K562 (cell line): ENCODE data around the gene TCAF1. TPM values are rescaled to one million over a fixed set of nuclear protein-coding genes. Genes with fewer than 3 reads are reported as not detected.

Experiments
- ATAC-seq: fragments of 200-7000 bp; cut with Tn5 transposase; 3 replicates; pipeline ENCODE4 v1.9.1; 2020; ENCODE audit warnings: moderate library complexity
- BruUV-seq: library from RNA; stranded (reverse); fragments of 400-500 nt; replicated peaks from 2 replicates; lab custom pipeline; 2021; lab: Mats Ljungman, UMichigan
- CTCF ChIA-PET: fragments of 300-600 bp; formaldehyde crosslinking; extraction: SDS; loops from one replicate; lab custom pipeline; 2021; ENCODE audit warnings: low intra/inter-chr PET ratio; lab: Yijun Ruan, JAX
- POLR2A ChIA-PET: fragments of 300-600, 350-650 bp; sonication (Branson Sonifier 250); formaldehyde crosslinking; extraction: SDS; loops from one replicate; lab custom pipeline; 2021; ENCODE audit warnings: antibody characterized with exemption, inconsistent platforms; lab: Yijun Ruan, JAX
- DNase-seq, 4 experiments: peaks; one replicate each; pipeline versions ENCODE4 v3.0.0 to v3.0.0-alpha.2; 2011 to 2018; ENCODE audit warnings: low spot score in 3 of 4, mixed read lengths in 3 of 4; ENCODE audit errors: extremely low read depth in 1 of 4
- FAIRE-seq: peaks from 2 replicates; lab custom pipeline; 2011; peaks lifted over from hg19 to GRCh38; lab: Jason Lieb, UNC
- H2AFZ ChIP-seq: 2 replicates; pipeline ENCODE4 v1.6.0; 2011; ENCODE audit warnings: low read depth, low read length, control low read depth, inconsistent platforms
- H3K27ac ChIP-seq: fragments of 200-600 bp; 3 replicates; pipeline ENCODE4 v1.8.0; 2011; ENCODE audit warnings: low read depth, mild to moderate bottlenecking, control low read depth, inconsistent platforms, low read length, moderate library complexity, mixed read lengths; ENCODE audit errors: extremely low read depth
- H3K27me3 ChIP-seq, 2 experiments: fragments of 300-600 bp in 1 of 2; 2 replicates in 1 of 2; 3 replicates in 1 of 2; pipeline versions ENCODE4 v1.6.0 to v1.8.0; 2011; ENCODE audit warnings: inconsistent platforms in 2 of 2, low read length in 2 of 2, mild to moderate bottlenecking in 1 of 2, mixed read lengths in 1 of 2, moderate library complexity in 1 of 2; ENCODE audit not compliant: control insufficient read depth in 2 of 2, insufficient read depth in 2 of 2
- H3K36me3 ChIP-seq: fragments of 300-600 bp; 3 replicates; pipeline ENCODE4 v1.8.0; 2011; ENCODE audit warnings: mild to moderate bottlenecking, low read length, inconsistent platforms; ENCODE audit not compliant: control insufficient read depth, insufficient read depth
- H3K4me1 ChIP-seq, 2 experiments: fragments of 200-600 bp in 1 of 2; replicated peaks in 1 of 2; 2 replicates in 1 of 2; 3 replicates in 1 of 2; pipeline versions ENCODE4 v1.5.1 to v1.8.0; 2011; ENCODE audit warnings: inconsistent platforms in 2 of 2, low read length in 2 of 2, mild to moderate bottlenecking in 1 of 2, mixed read lengths in 1 of 2, moderate library complexity in 1 of 2; ENCODE audit not compliant: control insufficient read depth in 2 of 2, insufficient read depth in 2 of 2
- H3K4me2 ChIP-seq: 2 replicates; pipeline ENCODE4 v1.6.1; 2011; ENCODE audit warnings: low read length, control low read depth, inconsistent platforms, mixed read lengths; ENCODE audit not compliant: insufficient read depth
- H3K4me3 ChIP-seq: fragments of 200-600 bp; sonication (generic), shearing (Covaris generic); 2 replicates; pipeline ENCODE4 v1.5.1; 2016; ENCODE audit warnings: control low read depth, inconsistent platforms
- H3K79me2 ChIP-seq: fragments of 200-600 bp; 3 replicates; pipeline ENCODE4 v1.8.0; 2011; ENCODE audit warnings: low read length, inconsistent platforms; ENCODE audit not compliant: control insufficient read depth, insufficient read depth
- H3K9ac ChIP-seq, 2 experiments: 2 replicates each; pipeline versions ENCODE4 v1.6.0 to v1.6.1; 2011; ENCODE audit warnings: low read depth in 2 of 2, low read length in 2 of 2, control low read depth in 1 of 2, inconsistent platforms in 1 of 2, mild to moderate bottlenecking in 1 of 2, mixed read lengths in 1 of 2; ENCODE audit not compliant: insufficient read depth in 1 of 2
- H3K9me1 ChIP-seq: one replicate; pipeline ENCODE4 v1.6.0; 2011; ENCODE audit warnings: inconsistent platforms, mild to moderate bottlenecking, low read length, moderate library complexity; ENCODE audit not compliant: control insufficient read depth, insufficient read depth
- H3K9me3 ChIP-seq: replicated peaks from 2 replicates; pipeline ENCODE4 v1.5.1; 2011; ENCODE audit warnings: low read depth, low read length, inconsistent platforms; ENCODE audit not compliant: control insufficient read depth, insufficient read depth
- H4K20me1 ChIP-seq: replicated peaks from 2 replicates; pipeline ENCODE4 v1.6.1; 2011; ENCODE audit warnings: low read length, inconsistent platforms, mixed read lengths; ENCODE audit not compliant: control insufficient read depth, insufficient read depth
- BCL6 ChIP-seq: fragments of 250-450 bp; sonication (Bioruptor Pico); IDR thresholded peaks from 2 replicates; pipeline ENCODE4 v1.4.0; 2020
- BHLHE40 ChIP-seq: IDR thresholded peaks from 2 replicates; pipeline ENCODE4 v1.6.1; 2011; ENCODE audit warnings: low read length, improper control_type of control experiment
- HINFP ChIP-seq: fragments of 450-650 bp; conservative IDR thresholded peaks from 2 replicates; pipeline ENCODE4 v1.6.1; 2016; ENCODE audit warnings: missing genetic modification characterization, low read depth, mild to moderate bottlenecking, control low read depth, missing compliant biosample characterization
- JUN ChIP-seq, 2 experiments: sonication (generic) in 1 of 2; formaldehyde crosslinking in 1 of 2; IDR thresholded peaks; 2 replicates each; pipeline versions ENCODE4 v1.6.1 to v1.8.0; 2012 to 2022; ENCODE audit warnings: borderline replicate concordance in 2 of 2, mild to moderate bottlenecking in 2 of 2, improper control_type of control experiment in 1 of 2, low read depth in 1 of 2, low read length in 1 of 2, missing genetic modification reagents in 1 of 2
- KLF16 ChIP-seq: IDR thresholded peaks from 2 replicates; pipeline ENCODE4 v1.6.1; 2016; ENCODE audit warnings: antibody characterized with exemption
- MCM2 ChIP-seq: fragments of 450-650 bp; IDR thresholded peaks from 2 replicates; pipeline ENCODE4 v1.6.1; 2017; ENCODE audit warnings: low read depth, mild to moderate bottlenecking
- NFE2 ChIP-seq: IDR thresholded peaks from 2 replicates; pipeline ENCODE4 v1.6.1; 2014; ENCODE audit warnings: antibody characterized with exemption, low read depth
- NFRKB ChIP-seq: fragments of 450-650 bp; IDR thresholded peaks from 2 replicates; pipeline ENCODE4 v1.6.1; 2016; ENCODE audit warnings: low read depth
- PML ChIP-seq: IDR thresholded peaks from 2 replicates; pipeline ENCODE4 v1.6.1; 2012; ENCODE audit warnings: low read length, inconsistent platforms
- THAP12 ChIP-seq: fragments of 250-450 bp; sonication (Bioruptor Pico); IDR thresholded peaks from 2 replicates; pipeline ENCODE4 v1.9.0; 2021; ENCODE audit warnings: mild to moderate bottlenecking, inconsistent platforms
- THAP7 ChIP-seq: fragments of 250-450 bp; sonication (Bioruptor Pico); IDR thresholded peaks from 2 replicates; pipeline ENCODE4 v1.5.0; 2021
- ZBTB9 ChIP-seq: fragments of 450-650 bp; formaldehyde crosslinking; IDR thresholded peaks from 2 replicates; pipeline ENCODE4 v1.4.0; 2020; ENCODE audit warnings: mild to moderate bottlenecking, moderate library complexity
- ZC3H8 ChIP-seq: fragments of 450-650 bp; IDR thresholded peaks from 2 replicates; pipeline ENCODE4 v1.6.1; 2017
- ZNF124 ChIP-seq: sonication (generic); formaldehyde crosslinking; IDR thresholded peaks from 2 replicates; pipeline ENCODE4 v1.8.1; 2022; ENCODE audit warnings: missing genetic modification reagents
- ZNF655 ChIP-seq: fragments of 250-450 bp; sonication (Bioruptor Pico); IDR thresholded peaks from 2 replicates; pipeline ENCODE4 v1.5.0; 2021
- ZNF766 ChIP-seq: fragments of 200-800 bp; sonication (Bioruptor generic); conservative IDR thresholded peaks from 2 replicates; pipeline ENCODE4 v1.6.1; 2016; ENCODE audit warnings: missing genetic modification characterization, missing compliant biosample characterization
- WGBS: fragments of 100-300 bp; shearing (Covaris generic); methylation state at CpG from one replicate; pipeline ENCODE4 v1.1.6; 2016; ENCODE audit warnings: low coverage, mixed read lengths; ENCODE audit not compliant: insufficient coverage; ENCODE audit errors: missing lambda C conversion rate; 5-methylcytosine and 5-hydroxymethylcytosine counted together
- in situ Hi-C: fragments of 300-500 bp; cut with MboI; formaldehyde crosslinking; loops from 4 replicates; pipeline ENCODE4 v1.15.0; 2018; ENCODE audit warnings: inconsistent platforms, mixed read lengths
- intact Hi-C: fragments of 100-400 bp; cut with micrococcal nuclease; formaldehyde crosslinking; loops from 2 replicates; pipeline ENCODE4 v1.14.2; 2022
- polyA plus RNA-seq, 8 experiments: library from polyadenylated mRNA; depleted of rRNA in 4 of 8; stranded (reverse) in 5 of 8; unstranded in 3 of 8; fragments of >200 nt; fragmentation: Nextera tagmentation in 2 of 8; fragmentation: Illumina TruSeq in 1 of 8; extraction: Ambion mirVana in 2 of 8; extraction: Trizol in 1 of 8; gene quantifications; 2 replicates each; pipeline versions ENCODE4 v1.2.1 to v1.2.3, GENCODE V29; 2011 to 2014; ENCODE audit warnings: inconsistent platforms in 1 of 8, missing spikeins in 1 of 8
- total RNA-seq, 7 experiments: library from RNA; depleted of rRNA in 6 of 7; stranded (reverse); fragments of >200 nt in 6 of 7; fragmentation: Illumina TruSeq in 2 of 7; extraction: Trizol in 2 of 7; gene quantifications; 2 replicates each; pipeline versions ENCODE4 v1.2.1 to v1.2.3, GENCODE V29; 2011 to 2021; ENCODE audit warnings: low replicate concordance in 1 of 7

The TCAF1 gene
- total and polyA plus RNA-seq, 9 of the 15 experiments (the other 6 are each of a cell fraction or from before 2014, with no cell fraction given) = 6.2 to 52.2 (median 24.4) TPM

GRCh38 chr7:143900230-143900766 lies 1.7 kb downstream of the TCAF1 start:
- Histone ChIP-seq H3K9me1 (no peaks in the 10 kb centered on the region), H3K79me2 (peaks cover 60% of the 10 kb centered on the region), H3K9me3 (no peaks in the 10 kb centered on the region), H3K9ac (peak overlapping the region; percentile 64 to 76; a peak in 3 of 4 replicates), H3K4me3 (peak overlapping the region; percentile 79), H3K36me3 (peaks cover 2% of the 10 kb centered on the region; the same call in 1 of the 3 replicates), H2AFZ (peak overlapping the region; percentile 27), H3K4me2 (peak overlapping the region; percentile 89), H3K27ac (peak overlapping the region; percentile 3; the same call in 1 of the 3 replicates), H4K20me1 (no peaks in the 10 kb centered on the region), H3K27me3 (no peaks in the 10 kb centered on the region), H3K4me1 (peaks cover 9 to 14% of the 10 kb centered on the region in 2 experiments)
- ATAC-seq (peak; percentile 31), DNase-seq (peak in 1 of 4 experiments; percentile 62), FAIRE-seq (peak; percentile 73)
- WGBS = 16% methylated on average over 5 of the region's 5 CpGs
- ChIA-PET CTCF (no interaction called here), POLR2A (interaction anchor here (1.2 to 4.3 kb wide), 3 partner anchors 8 to 156 kb away, joined by 4 to 27 read pairs (median 7); no protein-coding TSS in a partner anchor)
- in situ Hi-C loops (no loop called here), intact Hi-C loops (loop anchor here (10.0 kb wide), 1 partner anchor 505 kb away; the partner anchor contains the start of gene NOBOX)
- BruUV-seq = no TSS peak
- TF ChIP-seq PML = no peak
- no peak for TF ChIP-seq ZNF766 (CRISPR knock-in tag)
- TF ChIP-seq BHLHE40 = 0 out of 2 replicates have a peak, but pooled peaks have one; percentile 14
- TF ChIP-seq ZNF655 = no peak
- TF ChIP-seq NFE2 = no peak
- no peak for TF ChIP-seq THAP7 (CRISPR knock-in tag)
- no peak for TF ChIP-seq JUN (IDR thresholded peaks at IDR 0.05; ENCODE audit: borderline replicate concordance, low read depth, low read length)
- TF ChIP-seq JUN (CRISPR knock-in tag; IDR thresholded peaks at IDR 0.05; ENCODE audit: borderline replicate concordance) = 0 out of 2 replicates have a peak, but pooled peaks have one; percentile 14
- no peak for TF ChIP-seq ZBTB9
- TF ChIP-seq THAP12 (CRISPR knock-in tag) = no peak
- TF ChIP-seq KLF16 = no peak
- no peak for TF ChIP-seq MCM2
- TF ChIP-seq NFRKB = no peak
- TF ChIP-seq BCL6 = no peak
- no peak for TF ChIP-seq ZNF124
- TF ChIP-seq HINFP (tag) = no peak
- TF ChIP-seq ZC3H8 = no peak
